Psoas muscle (tissue), 8 donors: ENCODE measurements around the gene RINL. TPM values are rescaled to one million over a fixed set of nuclear protein-coding genes. Genes with fewer than 3 reads are reported as not detected.

ENCODE experiments used
- ATAC-seq, 4 donors: fragments of 200-7000 bp; cut with Tn5 transposase; one replicate each; pipeline ENCODE4 v1.9.1; 2020; ENCODE audit warnings: moderate library complexity in 3 of 4, mild to moderate bottlenecking in 2 of 4
- DNase-seq, 2 donors: peaks; one replicate each; pipeline ENCODE4 v3.0.0-alpha.2; 2020
- H3K27ac ChIP-seq: fragments of 200-600 bp; one replicate; pipeline ENCODE4 v1.8.0; 2022
- H3K27me3 ChIP-seq, 3 donors: fragments of 200-600 bp in 1 of 3; one replicate each; pipeline versions ENCODE4 v1.6.1 to v1.8.0; 2013 to 2022; ENCODE audit warnings: low read length in 2 of 3, mild to moderate bottlenecking in 2 of 3, moderate library complexity in 1 of 3; ENCODE audit not compliant: insufficient read depth in 3 of 3
- H3K36me3 ChIP-seq, 2 donors: fragments of 200-600 bp in 1 of 2; one replicate each; pipeline versions ENCODE4 v1.6.1 to v1.8.0; 2013 to 2022; ENCODE audit warnings: low read depth in 1 of 2, mild to moderate bottlenecking in 1 of 2, moderate library complexity in 1 of 2; ENCODE audit not compliant: insufficient read depth in 1 of 2
- H3K4me1 ChIP-seq: fragments of 200-600 bp; one replicate; pipeline ENCODE4 v1.8.0; 2022
- H3K4me3 ChIP-seq: fragments of 200-600 bp; one replicate; pipeline ENCODE4 v1.8.0; 2022; ENCODE audit warnings: mild to moderate bottlenecking
- H3K9me3 ChIP-seq: fragments of 200-600 bp; one replicate; pipeline ENCODE4 v1.8.0; 2022
- WGBS, 3 donors: extraction: QIAGEN DNeasy Blood & Tissue Kit; methylation state at CpG; one replicate each; pipeline versions ENCODE4 v1.1.6 to v1.1.7; 2013; 5-methylcytosine and 5-hydroxymethylcytosine counted together
- intact Hi-C, 2 donors: fragments of 100-400 bp; cut with DNase I; formaldehyde crosslinking; loops; one replicate each; pipeline versions ENCODE4 v1.11.0 to v1.14.2; 2022
- polyA plus RNA-seq, 3 donors: library from polyadenylated mRNA; stranded (reverse); fragments of 200-250 nt; gene quantifications; one replicate each; pipeline ENCODE4 v1.2.3, GENCODE V29; 2013
- total RNA-seq, 4 donors: library from RNA; stranded (reverse); fragmentation: NEBNext Ultra II Directional in 2 of 4; extraction: Animal tissue kit (Norgen Biotek cat#: 25700) in 2 of 4; gene quantifications; one replicate each; pipeline versions ENCODE4 v1.2.1 to v1.2.4, GENCODE V29; 2021 to 2023
- TF ChIP-seq, protein P1 (sequence below): fragments of 200-600 bp; IDR thresholded peaks from one replicate; pipeline ENCODE4 v1.8.0; 2022; ENCODE audit warnings: antibody characterized with exemption
- donor health status: healthy with polysubstance abuse.
- donor health status: DM: no; HTN: no; CAD: no; lungs with moderate emphysema.
- donor health status: Bipolar disorder and iron deficiency.
- donor health status: healthy.
- donor health status: DM: yes; HTN: yes; CAD: no.
- donor health status: DM: no; HTN: no; CAD: no.
- donor health status: DM: no; HTN: no; CAD: no.
- donor health status: DM: yes; HTN: yes; CAD: no.

Gene RINL
- total and polyA plus RNA-seq, 7 donors = 1.5 to 4.8 (median 2.2) TPM

GRCh38 chr19:38842439-38843174 is 35.5 kb downstream of the RINL start:
- Histone ChIP-seq H3K9me3 (no peaks in the 10 kb centered on the region), H3K36me3 (peaks cover 40 to 100% of the 10 kb centered on the region in 2 donors), H3K27me3 (no peaks in the 10 kb centered on the region), H3K27ac (peak overlapping the region; percentile 99), H3K4me1 (peaks cover 88% of the 10 kb centered on the region), H3K4me3 (no peak overlapping the region)
- TF ChIP-seq, protein P1, sequence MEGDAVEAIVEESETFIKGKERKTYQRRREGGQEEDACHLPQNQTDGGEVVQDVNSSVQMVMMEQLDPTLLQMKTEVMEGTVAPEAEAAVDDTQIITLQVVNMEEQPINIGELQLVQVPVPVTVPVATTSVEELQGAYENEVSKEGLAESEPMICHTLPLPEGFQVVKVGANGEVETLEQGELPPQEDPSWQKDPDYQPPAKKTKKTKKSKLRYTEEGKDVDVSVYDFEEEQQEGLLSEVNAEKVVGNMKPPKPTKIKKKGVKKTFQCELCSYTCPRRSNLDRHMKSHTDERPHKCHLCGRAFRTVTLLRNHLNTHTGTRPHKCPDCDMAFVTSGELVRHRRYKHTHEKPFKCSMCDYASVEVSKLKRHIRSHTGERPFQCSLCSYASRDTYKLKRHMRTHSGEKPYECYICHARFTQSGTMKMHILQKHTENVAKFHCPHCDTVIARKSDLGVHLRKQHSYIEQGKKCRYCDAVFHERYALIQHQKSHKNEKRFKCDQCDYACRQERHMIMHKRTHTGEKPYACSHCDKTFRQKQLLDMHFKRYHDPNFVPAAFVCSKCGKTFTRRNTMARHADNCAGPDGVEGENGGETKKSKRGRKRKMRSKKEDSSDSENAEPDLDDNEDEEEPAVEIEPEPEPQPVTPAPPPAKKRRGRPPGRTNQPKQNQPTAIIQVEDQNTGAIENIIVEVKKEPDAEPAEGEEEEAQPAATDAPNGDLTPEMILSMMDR = no peak
- DNase-seq = peak in 1 of 2 donors; percentile 43
- intact Hi-C loops = no loop called here
- ATAC-seq = no peak
- WGBS, 3 donors = 83 to 88% (median 87%) methylated on average over 17 of the region's 17 CpGs

DNA sequence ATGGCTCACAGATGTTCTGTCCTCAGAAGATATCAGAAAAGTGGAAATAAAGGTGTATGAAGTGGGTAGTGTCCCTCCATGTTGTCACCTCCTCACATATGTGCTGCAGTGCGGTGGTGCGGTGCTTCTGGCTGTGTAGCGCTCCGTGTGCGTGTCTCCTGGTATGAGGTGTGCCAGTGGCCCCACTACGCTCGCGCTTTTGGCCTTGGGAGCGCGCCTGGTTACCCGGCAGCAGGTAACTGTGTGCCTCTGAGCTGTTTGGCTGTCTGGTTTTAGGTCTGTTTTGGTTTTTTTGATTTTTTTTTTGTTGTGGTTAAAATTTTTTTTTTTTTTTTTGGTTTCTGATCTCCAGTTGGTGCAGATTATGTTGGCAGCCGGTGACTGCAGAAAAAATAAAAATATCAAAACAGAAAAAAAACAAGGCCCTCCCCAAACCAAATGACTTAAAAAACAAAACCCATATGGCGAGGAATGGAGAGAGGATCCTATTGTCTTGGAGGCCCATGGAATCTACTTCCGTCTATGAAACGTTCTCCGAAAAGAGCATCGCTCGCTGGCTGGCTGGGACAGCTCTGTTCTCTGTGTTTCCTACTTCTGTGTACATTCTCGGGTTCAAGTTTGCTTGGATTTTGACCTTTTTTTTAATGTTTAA is 36.2 kb downstream of the RINL start:
- peaks cover 37 to 100% of the 10 kb centered on the region in 2 donors for H3K36me3 ChIP-seq
- TF ChIP-seq, protein P1 = no peak
- peak overlapping the region; percentile 99 for H3K27ac ChIP-seq
- ATAC-seq (no peak), DNase-seq (peak in 1 of 2 donors; percentile 38)
- H3K9me3 ChIP-seq = no peaks in the 10 kb centered on the region
- peaks cover 87% of the 10 kb centered on the region for H3K4me1 ChIP-seq
- no peak overlapping the region for H3K4me3 ChIP-seq
- no peaks in the 10 kb centered on the region for H3K27me3 ChIP-seq
- 85 to 88% (median 85%) methylated on average over 19 of the region's 19 CpGs for WGBS, 3 donors
- intact Hi-C loops = no loop called here

- TF ChIP-seq, protein P1 = no peak
- WGBS, 3 donors = 72 to 88% (median 77%) methylated on average over 12 of the region's 12 CpGs
- intact Hi-C loops = no loop called here
- Histone ChIP-seq H3K4me3 (no peak overlapping the region), H3K36me3 (peaks cover 36 to 100% of the 10 kb centered on the region in 2 donors), H3K4me1 (peaks cover 87% of the 10 kb centered on the region), H3K27me3 (no peaks in the 10 kb centered on the region), H3K9me3 (no peaks in the 10 kb centered on the region), H3K27ac (peak overlapping the region; percentile 99)
- ATAC-seq = no peak
- peak in 1 of 2 donors; percentile 5 for DNase-seq
Measured at GRCh38 chr19:38841180-38841766, 36.8 kb downstream of the RINL start.

GRCh38 chr19:38840583-38840968 is 37.5 kb downstream of the RINL start:
- H3K36me3 ChIP-seq = peaks cover 34 to 100% of the 10 kb centered on the region in 2 donors
- H3K4me1 ChIP-seq = peaks cover 89% of the 10 kb centered on the region
- ATAC-seq = peak; percentile 59 to 78 (median 70)
- intact Hi-C loops = no loop called here
- H3K9me3 ChIP-seq = no peaks in the 10 kb centered on the region
- H3K27me3 ChIP-seq = no peaks in the 10 kb centered on the region
- H3K27ac ChIP-seq = peak overlapping the region; percentile 99
- H3K4me3 ChIP-seq = peak overlapping the region; percentile 19
- DNase-seq = peak in 1 of 2 donors; percentile 70
- WGBS, 3 donors = 20 to 44% (median 25%) methylated on average over 5 of the region's 5 CpGs
- TF ChIP-seq, protein P1 = no peak
